GM19193 (cell line): Measurements from ENCODE around the gene C2orf92.

ENCODE experiments used
- POLR2A ChIP-seq: IDR thresholded peaks from 4 replicates; pipeline ENCODE4 v1.6.1; 2011; ENCODE audit not compliant: insufficient read depth, insufficient read length; ENCODE audit errors: extremely low read depth

C2orf92 gene

GRCh38 chr2:97703741-97704140 lies 34.2 kb downstream of the C2orf92 start:
- TF ChIP-seq POLR2A: no peak

- no peak for TF ChIP-seq POLR2A
Observed at GRCh38 chr2:97704989-97705388, 35.5 kb downstream of the C2orf92 start.

- no peak for TF ChIP-seq POLR2A
Observed at GRCh38 chr2:97706112-97706511, 36.6 kb downstream of the C2orf92 start.

GRCh38 chr2:97706708-97707345 lies 37.3 kb downstream of the C2orf92 start:
- no peak for TF ChIP-seq POLR2A

GRCh38 chr2:97707362-97708047 lies 38.0 kb downstream of the C2orf92 start:
- no peak for TF ChIP-seq POLR2A

- no peak for TF ChIP-seq POLR2A
Observed at GRCh38 chr2:97708048-97708380, 38.5 kb downstream of the C2orf92 start.

GRCh38 chr2:97708608-97709007 lies 39.1 kb downstream of the C2orf92 start:
- TF ChIP-seq POLR2A: no peak

- TF ChIP-seq POLR2A: no peak
Observed at GRCh38 chr2:97711394-97711711, 41.8 kb downstream of the C2orf92 start.

GRCh38 chr2:97712693-97713295 lies 43.3 kb downstream of the C2orf92 start:
- no peak for TF ChIP-seq POLR2A

GRCh38 chr2:97713296-97714083 lies 44.0 kb downstream of the C2orf92 start, which contains the start of gene ZAP70:
TSS of gene ZAP70 (plus strand) at chr2:97713576. CDS start at chr2:97724037, 10,461 bp downstream.
- no peak for TF ChIP-seq POLR2A

- no peak for TF ChIP-seq POLR2A
Observed at GRCh38 chr2:97714084-97714949, 44.8 kb downstream of the C2orf92 start.

- TF ChIP-seq POLR2A: no peak
Observed at GRCh38 chr2:97714950-97715652, 45.6 kb downstream of the C2orf92 start.

GRCh38 chr2:97715951-97716694 lies 46.6 kb downstream of the C2orf92 start:
- no peak for TF ChIP-seq POLR2A
